Tibial artery (tissue), 4 donors: Measurements from ENCODE around the gene ABCF3.
A peak's percentile ranks its signal among the peaks of the same experiment; 100 is the strongest.

Source experiments
- DNase-seq, 2 donors: peaks; one replicate each; pipeline ENCODE4 v3.0.0-alpha.2; 2019
- H3K27ac ChIP-seq, 2 donors: fragments of 200-600 bp; sonication (generic) in 1 of 2; 1 replicate in 1 of 2; 2 replicates in 1 of 2; pipeline ENCODE4 v1.5.1; 2018 to 2019; ENCODE audit warnings: mild to moderate bottlenecking in 1 of 2
- H3K27me3 ChIP-seq, 2 donors: fragments of 200-600 bp; sonication (generic) in 1 of 2; one replicate each; pipeline versions ENCODE4 v1.5.1 to v1.6.0; 2016 to 2019
- H3K36me3 ChIP-seq, 3 donors: fragments of 200-600 bp; sonication (generic) in 2 of 3; one replicate each; pipeline ENCODE4 v1.5.1; 2016 to 2019; ENCODE audit warnings: mild to moderate bottlenecking in 2 of 3
- H3K4me1 ChIP-seq, 4 donors: fragments of 200-600 bp; sonication (generic) in 2 of 4; 1 replicate in 3 of 4; 2 replicates in 1 of 4; pipeline ENCODE4 v1.5.1; 2016 to 2019
- H3K4me3 ChIP-seq, 2 donors: fragments of 200-600 bp; sonication (generic) in 1 of 2; 1 replicate in 1 of 2; 2 replicates in 1 of 2; pipeline ENCODE4 v1.5.1; 2018 to 2019; ENCODE audit warnings: mild to moderate bottlenecking in 2 of 2
- H3K9me3 ChIP-seq, 3 donors: fragments of 200-600 bp; sonication (generic) in 1 of 3; one replicate each; pipeline ENCODE4 v1.5.1; 2016 to 2019
- intact Hi-C: fragments of 100-400 bp; cut with DNase I; formaldehyde crosslinking; loops from one replicate; pipeline ENCODE4 v1.15.0; 2023; ENCODE audit warnings: low total_unique reads
- TF ChIP-seq, protein P1 (sequence below), 2 experiments: fragments of 200-600 bp in 1 of 2; fragments of 450-650 bp in 1 of 2; IDR thresholded peaks; one replicate each; pipeline ENCODE4 v1.5.1; 2017 to 2019; ENCODE audit warnings: antibody characterized with exemption in 2 of 2, mild to moderate bottlenecking in 1 of 2, moderate library complexity in 1 of 2

The ABCF3 gene

GRCh38 chr3:184192889-184193288 lies 6.9 kb downstream of the ABCF3 start:
- no peak overlapping the region for H3K4me3 ChIP-seq
- intact Hi-C loops, result no loop called here
- H3K4me1 ChIP-seq, result peaks cover 0 to 10% (median 4%) of the 10 kb centered on the region in 4 donors
- H3K9me3 ChIP-seq, result no peaks in the 10 kb centered on the region
- H3K27me3 ChIP-seq, result no peaks in the 10 kb centered on the region
- H3K27ac ChIP-seq, result no peak overlapping the region
- TF ChIP-seq, protein P1, sequence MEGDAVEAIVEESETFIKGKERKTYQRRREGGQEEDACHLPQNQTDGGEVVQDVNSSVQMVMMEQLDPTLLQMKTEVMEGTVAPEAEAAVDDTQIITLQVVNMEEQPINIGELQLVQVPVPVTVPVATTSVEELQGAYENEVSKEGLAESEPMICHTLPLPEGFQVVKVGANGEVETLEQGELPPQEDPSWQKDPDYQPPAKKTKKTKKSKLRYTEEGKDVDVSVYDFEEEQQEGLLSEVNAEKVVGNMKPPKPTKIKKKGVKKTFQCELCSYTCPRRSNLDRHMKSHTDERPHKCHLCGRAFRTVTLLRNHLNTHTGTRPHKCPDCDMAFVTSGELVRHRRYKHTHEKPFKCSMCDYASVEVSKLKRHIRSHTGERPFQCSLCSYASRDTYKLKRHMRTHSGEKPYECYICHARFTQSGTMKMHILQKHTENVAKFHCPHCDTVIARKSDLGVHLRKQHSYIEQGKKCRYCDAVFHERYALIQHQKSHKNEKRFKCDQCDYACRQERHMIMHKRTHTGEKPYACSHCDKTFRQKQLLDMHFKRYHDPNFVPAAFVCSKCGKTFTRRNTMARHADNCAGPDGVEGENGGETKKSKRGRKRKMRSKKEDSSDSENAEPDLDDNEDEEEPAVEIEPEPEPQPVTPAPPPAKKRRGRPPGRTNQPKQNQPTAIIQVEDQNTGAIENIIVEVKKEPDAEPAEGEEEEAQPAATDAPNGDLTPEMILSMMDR (IDR thresholded peaks at IDR 0.05), result no peak
- DNase-seq, result no peak
- H3K36me3 ChIP-seq, result peaks cover 67 to 92% (median 82%) of the 10 kb centered on the region in 3 donors

- intact Hi-C loops, result no loop called here
These were observed 8.1 kb downstream of the ABCF3 start for GRCh38 chr3:184193991-184194539.

DNA sequence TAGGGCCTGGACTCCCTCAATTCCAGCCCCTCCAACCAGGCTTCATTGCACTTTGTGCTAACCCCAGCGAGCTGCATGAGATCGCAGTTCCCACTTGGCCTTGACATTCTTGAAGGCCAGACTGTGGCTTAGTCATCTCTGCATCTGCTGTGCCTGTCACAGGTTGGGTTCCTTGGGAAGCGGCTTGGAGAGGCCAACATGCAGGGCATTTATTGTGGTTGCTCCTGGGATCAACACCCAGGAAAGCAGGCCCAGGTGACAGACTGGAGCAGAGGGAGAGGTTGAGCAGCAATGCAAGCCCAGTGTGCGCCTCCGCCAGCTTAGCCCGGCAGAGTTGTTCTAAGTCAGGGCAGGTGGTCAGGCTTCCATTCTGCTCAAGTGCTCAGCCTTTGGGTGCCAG lies 10.5 kb downstream of the ABCF3 start:
- intact Hi-C loops, result no loop called here
- no peaks in the 10 kb centered on the region for H3K4me1 ChIP-seq
- no peak overlapping the region for H3K4me3 ChIP-seq
- no peaks in the 10 kb centered on the region for H3K9me3 ChIP-seq
- H3K27ac ChIP-seq, result no peak overlapping the region
- DNase-seq, result peak in 1 of 2 donors; percentile 40
- H3K36me3 ChIP-seq, result peaks cover 33 to 56% (median 46%) of the 10 kb centered on the region in 3 donors
- no peaks in the 10 kb centered on the region for H3K27me3 ChIP-seq
- TF ChIP-seq, protein P1 (IDR thresholded peaks at IDR 0.05), result no peak

More at GRCh38 chr3:184193991-184194539, 8.1 kb downstream of the ABCF3 start:
- Histone ChIP-seq H3K36me3 (peaks cover 58 to 80% (median 71%) of the 10 kb centered on the region in 3 donors), H3K27me3 (no peaks in the 10 kb centered on the region), H3K27ac (no peak overlapping the region), H3K9me3 (no peaks in the 10 kb centered on the region), H3K4me3 (no peak overlapping the region), H3K4me1 (peaks cover 0 to 4% (median 0%) of the 10 kb centered on the region in 4 donors)
- DNase-seq, result no peak
- TF ChIP-seq, protein P1 (IDR thresholded peaks at IDR 0.05), result no peak

DNA sequence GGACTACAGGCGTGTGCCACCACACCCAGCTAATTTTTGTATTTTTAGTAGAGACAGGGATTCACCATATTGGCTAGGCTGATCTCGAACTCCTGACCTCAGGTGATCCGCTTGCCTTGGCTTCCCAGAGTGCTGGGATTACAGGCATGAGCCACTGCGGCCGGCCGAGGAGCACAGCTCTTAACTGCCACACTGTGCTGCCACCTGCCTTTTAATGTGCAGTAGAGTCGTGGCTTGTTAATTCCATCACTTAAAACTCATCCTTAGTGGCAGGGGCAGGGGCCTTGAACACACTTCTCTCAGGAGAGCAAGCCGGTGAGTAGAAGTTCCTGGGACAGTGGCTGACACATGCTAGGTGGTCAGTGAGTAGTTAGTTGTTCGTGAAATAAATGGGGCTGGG lies 12.5 kb downstream of the ABCF3 start:
- TF ChIP-seq, protein P1 (IDR thresholded peaks at IDR 0.05), result no peak
- H3K4me1 ChIP-seq, result no peaks in the 10 kb centered on the region
- intact Hi-C loops, result no loop called here
- no peak overlapping the region for H3K4me3 ChIP-seq
- H3K27ac ChIP-seq, result no peak overlapping the region
- no peaks in the 10 kb centered on the region for H3K9me3 ChIP-seq
- peaks cover 14 to 36% (median 26%) of the 10 kb centered on the region in 3 donors for H3K36me3 ChIP-seq
- DNase-seq, result no peak
- H3K27me3 ChIP-seq, result no peaks in the 10 kb centered on the region

- TF ChIP-seq, protein P1 (IDR thresholded peaks at IDR 0.05), result no peak
- no peak overlapping the region for H3K4me3 ChIP-seq
- no peak for DNase-seq
- intact Hi-C loops, result no loop called here
- H3K4me1 ChIP-seq, result no peaks in the 10 kb centered on the region
- no peaks in the 10 kb centered on the region for H3K27me3 ChIP-seq
- H3K36me3 ChIP-seq, result peaks cover 0 to 13% (median 3%) of the 10 kb centered on the region in 3 donors
- no peaks in the 10 kb centered on the region for H3K9me3 ChIP-seq
- H3K27ac ChIP-seq, result no peak overlapping the region
These were observed 14.8 kb downstream of the ABCF3 start for GRCh38 chr3:184200825-184201224.
